Measurements from ENCODE around the gene LHFPL4.
"Not testable (repeated sequence)": the region's sequence is repeated elsewhere in the genome, so short reads cannot be mapped to it uniquely, and the experiment has no call there.

LHFPL4 gene

GRCh38 chr3:9553021-9553947 is at the start of gene LHFPL4:
TSS of gene LHFPL4 (minus strand) at chr3:9553822. CDS start at chr3:9552679, 1,143 bp downstream.
- DNase-seq (ENCODE audit: low read depth in 3 of 3), result no peak

- no peak for DNase-seq (ENCODE audit: low read depth in 3 of 3)
These were observed 49.0 kb upstream of the LHFPL4 start for GRCh38 chr3:9602620-9603019.

DNA sequence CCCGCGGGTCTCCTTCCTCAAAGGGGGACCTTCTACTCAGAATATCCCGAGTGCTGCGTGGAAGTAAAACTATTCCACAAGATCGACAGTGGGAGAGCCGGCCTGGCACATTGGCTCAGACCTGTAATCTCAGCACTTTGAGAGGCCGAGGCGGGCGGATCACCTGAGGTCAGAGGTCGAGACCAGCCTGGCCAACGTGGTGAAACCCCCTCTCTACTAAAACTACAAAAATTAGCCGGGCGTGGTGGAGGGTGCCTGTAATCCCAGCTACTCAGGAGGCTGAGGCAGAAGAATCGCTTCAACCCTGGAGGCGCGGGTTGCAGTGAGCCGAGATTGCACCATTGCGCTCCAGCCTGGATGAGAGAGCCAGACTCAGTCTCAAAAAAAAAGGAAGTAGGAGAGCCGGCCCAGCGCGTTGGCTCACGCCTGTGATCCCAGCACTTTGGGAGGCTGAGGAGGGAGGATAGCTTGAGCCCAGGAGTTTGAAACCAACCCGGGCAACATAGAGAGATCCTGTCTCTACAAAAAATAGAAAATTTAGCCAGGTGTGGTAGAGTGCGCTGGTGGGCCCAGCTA is 47.5 kb upstream of the LHFPL4 start:
- DNase-seq (ENCODE audit: low read depth in 3 of 3), result not testable (repeated sequence)

GRCh38 chr3:9600597-9600996 is 47.0 kb upstream of the LHFPL4 start:
- DNase-seq (ENCODE audit: low read depth in 3 of 3), result peak in 2 of 3 donors; percentile 2 to 16

DNA sequence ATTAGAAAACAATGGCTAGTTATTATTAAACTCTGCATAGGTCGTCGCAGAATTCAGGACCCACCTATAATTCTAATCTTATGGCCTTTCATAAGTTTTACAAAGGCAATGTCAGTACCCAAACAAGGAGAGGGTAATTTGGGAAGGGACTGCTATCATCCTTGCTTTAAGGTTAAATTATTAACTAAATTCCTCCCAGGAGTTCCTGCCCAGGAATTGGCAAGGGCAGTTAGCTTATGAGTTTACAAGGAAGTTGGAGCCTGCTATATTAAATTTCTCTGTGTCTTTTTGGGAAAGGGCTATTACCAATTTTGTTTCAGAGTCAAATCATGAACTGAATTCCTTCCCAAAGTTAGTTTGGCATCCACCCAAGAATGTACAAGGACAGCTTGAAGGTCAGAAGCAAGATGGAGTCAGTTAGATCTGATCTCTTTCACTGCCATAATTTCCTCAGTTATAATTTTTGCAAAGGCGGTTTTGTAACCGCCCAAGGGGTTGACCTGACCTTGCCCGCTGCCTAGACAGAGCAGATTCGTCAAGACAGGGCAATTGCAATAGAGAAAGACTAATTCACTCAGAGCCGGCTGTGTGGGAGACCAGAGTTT is 45.3 kb upstream of the LHFPL4 start:
- DNase-seq (ENCODE audit: low read depth in 3 of 3), result no peak

GRCh38 chr3:9595877-9596276 is 42.3 kb upstream of the LHFPL4 start:
- DNase-seq (ENCODE audit: low read depth in 3 of 3), result no peak

- DNase-seq (ENCODE audit: low read depth in 3 of 3), result not testable (repeated sequence)
These were observed 38.2 kb upstream of the LHFPL4 start for GRCh38 chr3:9591781-9592180.

- no peak for DNase-seq (ENCODE audit: low read depth in 3 of 3)
These were observed 36.7 kb upstream of the LHFPL4 start for GRCh38 chr3:9590282-9590791.

DNA sequence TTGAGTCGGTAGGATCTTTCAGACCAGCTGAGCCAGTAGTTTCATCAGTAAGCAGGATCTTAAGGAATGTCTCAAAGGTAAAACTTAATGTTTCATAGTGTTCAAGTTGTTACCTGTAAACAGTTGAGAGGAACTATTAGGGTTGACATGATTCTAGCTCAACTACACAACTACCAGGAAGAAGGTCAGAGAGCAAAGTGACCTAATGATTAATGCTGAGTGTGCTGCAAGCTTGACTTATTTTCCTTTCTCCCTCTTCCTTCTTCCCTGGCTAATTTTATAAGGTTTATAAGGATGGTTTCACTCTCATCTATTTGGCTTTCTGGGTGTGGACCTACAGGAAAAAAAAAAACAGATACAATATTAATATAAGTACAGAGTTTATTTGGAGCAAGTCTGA is 30.2 kb upstream of the LHFPL4 start:
- DNase-seq (ENCODE audit: low read depth in 3 of 3), result no peak

- no peak for DNase-seq (ENCODE audit: low read depth in 3 of 3)
These were observed 29.7 kb upstream of the LHFPL4 start for GRCh38 chr3:9583371-9583770.

GRCh38 chr3:9582332-9582731 is 28.7 kb upstream of the LHFPL4 start:
- DNase-seq (ENCODE audit: low read depth in 3 of 3), result no peak

DNA sequence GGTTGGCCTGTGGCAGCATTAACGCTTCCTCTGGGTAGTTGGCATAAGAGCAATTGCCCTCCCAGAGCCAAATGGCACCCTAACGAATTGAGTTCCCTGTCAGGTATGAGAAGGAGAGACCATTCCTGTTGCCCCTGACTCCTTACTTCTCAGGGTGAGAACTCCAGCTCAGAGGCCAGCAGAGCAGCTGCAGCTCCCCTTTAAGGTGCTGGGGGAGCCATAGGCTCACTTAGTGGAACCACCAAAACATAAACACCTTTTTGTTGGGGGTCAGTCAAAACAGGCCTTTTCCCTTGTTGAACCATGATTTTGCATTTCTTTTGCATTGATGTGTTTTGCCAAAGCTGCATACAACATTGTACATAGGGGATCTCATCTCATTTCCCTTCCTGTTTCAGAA is 28.1 kb upstream of the LHFPL4 start:
- no peak for DNase-seq (ENCODE audit: low read depth in 3 of 3)

DNA sequence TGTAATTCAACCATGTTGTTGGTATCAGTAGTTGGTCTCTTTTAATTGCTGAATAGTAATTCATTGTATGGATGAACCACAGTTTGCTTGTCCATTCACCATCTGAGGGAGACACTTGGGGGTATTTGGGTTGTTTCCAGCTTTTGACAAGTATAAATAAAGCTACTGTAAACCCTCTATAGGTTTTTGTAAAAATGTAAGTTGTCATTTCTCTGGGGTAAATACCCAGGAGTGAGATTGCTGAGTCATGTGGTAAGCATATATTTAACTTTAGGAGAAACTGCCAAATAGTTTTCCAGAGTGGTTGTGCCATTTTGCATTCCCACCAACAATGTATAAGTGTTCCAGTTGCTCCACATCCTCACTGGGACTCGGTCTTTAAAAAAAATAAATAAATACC is 15.4 kb upstream of the LHFPL4 start:
- no peak for DNase-seq (ENCODE audit: low read depth in 3 of 3)

- DNase-seq (ENCODE audit: low read depth in 3 of 3), result no peak
These were observed 11.7 kb upstream of the LHFPL4 start for GRCh38 chr3:9565316-9565715.

GRCh38 chr3:9563851-9564250 is 10.2 kb upstream of the LHFPL4 start:
- DNase-seq (ENCODE audit: low read depth in 3 of 3), result no peak

GRCh38 chr3:9560056-9560455 is 6.4 kb upstream of the LHFPL4 start:
- DNase-seq (ENCODE audit: low read depth in 3 of 3), result not testable (repeated sequence)

DNA sequence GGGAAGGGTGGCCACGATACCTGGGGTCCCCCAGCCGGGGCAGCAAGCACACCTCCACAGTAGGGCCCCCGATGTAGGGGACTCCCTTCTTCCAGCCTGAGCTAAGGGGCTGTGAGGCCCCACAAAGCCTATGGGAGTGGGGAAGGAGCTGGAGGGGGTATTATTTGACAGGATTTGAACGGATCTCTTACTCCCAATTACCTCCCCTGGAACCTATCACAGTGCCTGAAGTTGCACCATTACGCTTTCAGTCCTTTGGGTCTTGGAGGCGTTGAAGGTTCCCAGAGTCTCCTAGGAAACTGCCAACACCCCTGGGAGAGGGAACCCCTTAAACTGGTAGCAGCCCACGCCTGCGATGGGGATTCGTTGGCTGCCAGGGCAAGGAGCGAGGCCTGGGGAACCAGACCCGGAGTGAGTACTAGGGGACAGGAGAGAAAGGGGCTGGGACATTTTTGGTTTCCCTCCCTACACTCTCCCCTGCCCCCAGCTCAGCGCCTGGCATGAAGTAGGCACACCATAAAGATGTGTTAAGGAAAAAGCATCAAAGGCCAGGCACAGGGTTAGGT is 409 bp upstream of the LHFPL4 start:
- DNase-seq (ENCODE audit: low read depth in 3 of 3), result no peak

- peak in 2 of 3 donors; percentile 10 to 38 for DNase-seq (ENCODE audit: low read depth in 3 of 3)
These were observed 1.2 kb downstream of the LHFPL4 start for GRCh38 chr3:9552252-9552999.

DNA sequence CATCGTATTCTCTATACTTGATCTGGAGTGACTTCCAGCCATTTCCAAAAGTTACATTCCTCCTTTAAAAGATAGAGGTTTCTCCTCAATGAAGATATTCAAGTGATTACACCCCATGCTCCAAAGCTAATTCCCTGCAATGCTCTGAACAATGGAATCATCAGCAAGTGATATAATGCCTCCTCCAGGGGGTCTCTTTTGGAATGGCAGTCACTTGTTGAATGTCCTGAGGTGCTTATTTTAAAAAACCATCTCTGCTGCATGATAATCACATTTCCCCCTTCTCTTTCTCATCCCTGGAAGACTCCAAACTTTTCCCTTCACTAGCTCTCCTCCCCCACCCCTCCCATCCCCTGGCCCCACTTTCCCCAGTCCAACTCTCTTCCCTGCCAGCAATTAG is 2.6 kb downstream of the LHFPL4 start:
- no peak for DNase-seq (ENCODE audit: low read depth in 3 of 3)

GRCh38 chr3:9549600-9549999 is 4.0 kb downstream of the LHFPL4 start:
- DNase-seq (ENCODE audit: low read depth in 3 of 3), result no peak

GRCh38 chr3:9548991-9549390 is 4.6 kb downstream of the LHFPL4 start:
- DNase-seq (ENCODE audit: low read depth in 3 of 3), result no peak

DNA sequence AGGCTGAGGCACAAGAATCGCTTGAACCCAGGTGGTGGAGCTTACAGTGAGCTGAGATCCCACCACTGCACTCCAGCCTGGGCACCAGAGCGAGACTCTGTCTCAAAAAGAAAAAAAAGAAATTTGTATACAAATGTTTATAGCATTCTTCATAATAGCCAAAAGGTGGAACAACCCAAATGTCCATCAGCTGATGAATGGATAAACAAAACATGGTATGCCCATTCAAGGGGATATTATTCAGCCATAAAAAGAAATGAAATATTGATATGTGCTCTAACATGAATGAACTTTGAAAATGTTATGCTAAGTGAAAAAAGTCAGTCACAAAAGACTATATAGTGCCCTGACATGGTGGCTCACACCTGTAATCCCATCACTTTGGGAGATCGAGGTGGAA is 11.4 kb downstream of the LHFPL4 start:
- no peak for DNase-seq (ENCODE audit: low read depth in 3 of 3)
